ENCODE data around the gene FBXW8. TPM values are rescaled to one million over a fixed set of nuclear protein-coding genes. Genes with fewer than 3 reads are reported as not detected.
"Not testable (repeated sequence)": the region's sequence is repeated elsewhere in the genome, so short reads cannot be mapped to it uniquely, and the experiment has no call there.

The FBXW8 gene
- total RNA-seq, 1 experiment from 2014 or later, result 16.8 TPM

DNA sequence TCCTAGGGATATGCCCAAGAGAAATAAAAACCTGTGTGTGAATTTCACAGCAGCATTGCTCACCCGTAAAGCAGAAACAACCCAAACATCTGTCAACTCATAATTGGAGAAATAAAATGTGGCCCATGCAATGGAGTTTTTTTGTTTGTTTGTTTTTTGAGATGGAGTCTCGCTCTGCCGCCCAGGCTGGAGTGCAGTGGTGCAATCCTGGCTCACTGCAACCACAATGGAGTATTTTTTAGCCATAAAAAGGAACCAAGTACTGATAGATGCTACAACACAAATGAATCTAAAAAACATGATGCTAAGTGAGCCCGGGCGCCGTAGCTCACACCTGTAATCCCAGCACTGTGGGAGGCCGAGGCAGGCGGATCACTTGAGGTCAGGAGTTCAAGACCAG, 146.9 kb downstream of the FBXW8 start:
- DNase-seq (ENCODE audit: low spot score), result not testable (repeated sequence)

DNA sequence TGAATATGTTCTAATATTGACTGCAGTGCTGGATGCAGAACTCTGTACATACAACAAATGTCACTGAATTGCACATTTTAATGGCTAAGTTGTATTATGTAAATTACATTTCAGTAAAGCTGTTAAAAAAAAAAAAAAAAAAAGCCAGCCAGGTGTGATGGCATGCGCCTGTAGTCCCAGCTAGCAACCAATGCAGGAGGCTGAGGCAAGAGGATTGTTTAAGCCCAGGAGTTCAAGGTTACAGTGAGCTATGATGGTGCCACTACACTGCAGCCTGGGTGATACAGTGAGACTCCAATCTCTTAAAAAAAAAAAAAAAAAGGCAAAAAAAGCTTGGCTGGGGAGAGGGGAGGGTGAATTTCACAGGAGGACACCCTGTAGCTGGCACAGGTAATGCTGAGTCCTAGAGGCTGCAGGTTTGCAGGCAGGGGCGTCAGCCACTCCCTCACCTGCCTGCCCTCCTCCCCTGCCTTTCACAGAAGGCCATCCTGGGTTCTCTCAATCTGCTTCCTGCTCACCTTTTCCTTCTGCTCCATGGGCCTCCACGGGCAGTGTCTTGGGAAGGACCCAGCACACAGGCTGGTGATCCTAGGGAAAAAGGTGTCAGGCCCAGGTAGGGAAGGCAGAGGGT, 147.8 kb downstream of the FBXW8 start:
- no peak for DNase-seq (ENCODE audit: low spot score)

DNA sequence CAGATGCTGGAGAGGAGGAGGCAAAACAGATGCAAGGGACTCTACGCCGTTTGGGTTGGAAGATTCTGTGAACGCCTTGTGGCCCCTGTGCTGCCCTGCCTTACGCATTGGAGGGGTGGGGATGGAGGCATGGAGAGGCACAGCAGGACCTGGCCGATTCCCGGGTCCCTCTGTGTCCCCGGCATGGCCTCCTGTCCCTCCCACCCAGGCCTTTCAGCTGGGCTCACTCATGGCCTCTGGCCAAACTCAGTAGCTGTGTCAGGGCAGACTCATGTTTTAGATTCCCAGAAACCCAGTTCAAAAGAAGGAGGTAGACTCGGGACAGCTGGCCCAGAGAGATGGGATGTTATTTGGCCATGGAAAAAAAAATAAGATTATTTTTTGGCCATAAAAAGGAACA, 148.4 kb downstream of the FBXW8 start:
- no peak for DNase-seq (ENCODE audit: low spot score)

DNA sequence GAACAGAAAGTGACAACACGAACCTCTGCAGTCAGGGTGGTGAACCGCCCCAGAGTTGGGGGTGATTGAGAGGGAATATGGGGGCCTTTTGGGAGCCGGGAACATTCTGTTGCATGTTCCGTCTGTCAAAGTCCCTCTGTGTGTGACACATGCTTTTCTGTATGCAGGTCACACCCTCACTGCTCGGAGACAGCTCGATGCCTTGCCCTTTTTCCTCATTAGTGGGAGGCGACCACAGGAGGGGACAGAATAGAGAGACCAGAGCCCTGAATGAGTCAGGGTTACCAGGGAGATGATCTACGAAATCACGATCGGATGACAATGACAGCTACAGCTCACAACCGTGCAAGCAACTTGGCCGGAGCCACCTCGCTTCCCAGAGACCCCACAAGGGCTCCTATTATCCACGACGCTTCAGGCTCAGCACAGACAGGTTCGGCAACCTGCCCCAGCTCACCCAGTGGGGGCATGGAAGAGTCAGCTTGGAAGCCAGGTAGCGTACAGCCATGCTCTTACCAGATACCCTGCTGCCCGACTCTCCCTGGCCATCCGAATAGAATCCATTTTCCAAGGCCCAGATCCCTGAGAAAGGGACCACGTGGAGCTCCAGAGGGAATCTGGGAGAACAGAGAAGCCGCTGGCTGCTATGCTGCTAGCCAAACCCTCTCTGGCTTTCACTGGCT, 149.6 kb downstream of the FBXW8 start:
- DNase-seq (ENCODE audit: low spot score), result peak; percentile 3

DNA sequence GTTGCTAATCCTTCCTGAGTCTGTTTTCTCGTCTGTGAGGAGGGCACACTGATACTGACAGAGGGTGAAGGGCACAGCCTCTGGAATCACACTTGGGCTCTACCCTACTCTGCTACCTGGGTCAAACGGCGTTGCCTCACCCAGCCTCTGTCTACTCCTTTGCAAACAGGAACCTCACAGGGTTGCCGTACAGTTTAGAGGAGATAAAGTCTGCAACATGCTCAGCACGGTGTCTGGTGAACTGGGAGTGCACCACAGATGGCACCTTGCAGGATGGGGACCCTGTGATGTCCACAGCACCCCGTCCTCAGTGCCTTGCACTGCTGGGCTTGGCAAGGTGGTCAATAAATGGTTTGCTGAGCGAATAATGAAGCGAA, 150.2 kb downstream of the FBXW8 start:
- no peak for DNase-seq (ENCODE audit: low spot score)

DNA sequence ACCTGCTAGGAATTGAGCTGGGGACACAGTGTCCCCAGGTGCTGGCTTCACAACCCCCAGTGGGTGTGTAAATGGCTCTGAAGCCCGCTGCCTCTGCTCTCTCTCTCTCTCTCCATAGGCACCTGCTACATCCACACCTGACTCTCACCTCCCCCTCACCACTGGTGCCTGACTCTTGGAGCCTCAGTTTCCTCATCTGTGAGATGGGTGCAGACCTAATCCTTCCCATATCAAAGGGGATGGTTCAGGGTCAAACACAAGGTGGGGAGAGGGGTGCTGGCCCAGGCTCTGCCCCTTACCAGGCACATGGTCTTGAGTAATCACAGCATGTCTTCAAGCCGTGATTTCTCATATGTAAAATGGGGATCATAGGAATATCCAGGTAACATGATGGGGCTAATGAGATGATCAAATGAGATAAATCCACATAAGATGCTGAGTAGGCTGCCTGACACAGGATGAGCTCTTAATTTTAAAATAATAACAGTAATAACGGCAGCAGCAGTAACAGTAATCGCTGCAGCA, 150.9 kb downstream of the FBXW8 start:
- no peak for DNase-seq (ENCODE audit: low spot score)

DNA sequence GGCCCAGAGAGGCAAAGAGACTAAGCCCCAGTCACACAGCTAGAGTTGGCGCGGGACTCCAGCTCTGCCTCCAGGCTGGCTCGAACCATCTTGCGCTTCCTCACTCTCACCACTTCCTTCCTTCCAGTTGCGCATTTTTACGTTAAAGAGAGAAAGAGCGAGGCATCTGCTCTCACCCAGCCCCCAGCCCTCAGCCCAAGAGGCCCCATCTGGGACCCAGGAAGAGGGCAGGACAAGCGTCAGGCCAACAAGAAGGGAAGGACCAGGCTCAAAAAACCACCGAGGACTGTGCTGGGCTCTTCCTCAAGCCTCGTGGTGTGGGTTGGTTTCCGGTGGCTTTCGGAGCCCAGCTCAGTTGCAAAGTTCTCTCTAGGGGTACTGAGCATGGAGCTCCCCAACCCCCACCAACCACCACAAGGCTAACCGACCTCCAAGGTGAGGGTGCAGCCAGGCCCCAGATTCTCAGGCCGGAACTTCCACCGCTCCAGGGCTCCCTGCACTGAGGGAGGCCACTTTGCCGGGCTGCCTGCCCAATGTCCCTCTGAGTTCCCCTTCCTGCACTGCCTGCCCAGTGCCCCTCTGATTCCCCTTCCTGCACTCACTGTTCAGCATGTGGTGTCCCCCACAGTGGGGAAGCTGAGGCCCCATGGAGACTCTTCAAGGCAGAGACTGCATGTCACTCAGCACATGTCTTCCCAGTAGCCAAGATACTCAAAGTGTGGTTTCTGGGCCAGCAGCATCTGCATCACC, 152.6 kb downstream of the FBXW8 start:
- DNase-seq (ENCODE audit: low spot score), result no peak

DNA sequence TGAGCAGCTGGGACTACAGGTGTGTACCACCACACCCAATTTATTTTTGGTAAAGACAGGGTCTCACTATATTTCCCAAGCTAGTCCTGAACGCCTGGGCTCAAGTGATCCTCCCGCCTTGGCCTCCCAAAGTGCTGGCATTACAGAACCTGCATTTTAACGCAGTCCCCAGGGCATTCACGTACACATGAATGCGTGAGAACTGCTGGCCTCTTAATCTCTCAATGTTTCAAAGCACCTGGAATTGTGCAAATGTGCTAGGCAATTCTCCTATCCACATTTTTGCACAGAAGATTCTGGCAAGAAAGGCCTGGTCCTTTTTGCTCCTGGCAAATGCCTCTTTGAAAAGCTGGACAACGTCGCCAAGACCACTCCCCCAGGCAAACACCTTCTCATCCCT, 153.3 kb downstream of the FBXW8 start:
- no peak for DNase-seq (ENCODE audit: low spot score)

DNA sequence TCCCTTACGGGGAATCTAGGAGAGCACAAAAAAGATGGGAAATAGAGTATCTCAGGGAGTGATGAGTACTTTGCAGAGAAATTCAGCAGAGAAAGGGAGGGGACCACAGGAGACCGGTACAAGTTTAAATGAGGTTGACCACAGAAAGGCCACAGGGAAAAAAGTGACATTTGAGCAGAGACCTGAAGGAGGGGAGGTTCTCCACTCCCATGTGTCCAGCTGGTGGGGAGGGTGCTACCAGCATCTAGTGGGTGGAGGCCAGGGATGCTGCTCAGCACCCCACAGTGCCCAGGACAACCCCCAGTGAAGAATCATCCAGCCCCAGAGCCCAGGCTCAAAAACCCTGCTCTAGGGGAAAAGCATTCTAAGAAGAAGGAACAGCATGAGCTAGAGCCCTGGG, 153.8 kb downstream of the FBXW8 start:
- no peak for DNase-seq (ENCODE audit: low spot score)

DNA sequence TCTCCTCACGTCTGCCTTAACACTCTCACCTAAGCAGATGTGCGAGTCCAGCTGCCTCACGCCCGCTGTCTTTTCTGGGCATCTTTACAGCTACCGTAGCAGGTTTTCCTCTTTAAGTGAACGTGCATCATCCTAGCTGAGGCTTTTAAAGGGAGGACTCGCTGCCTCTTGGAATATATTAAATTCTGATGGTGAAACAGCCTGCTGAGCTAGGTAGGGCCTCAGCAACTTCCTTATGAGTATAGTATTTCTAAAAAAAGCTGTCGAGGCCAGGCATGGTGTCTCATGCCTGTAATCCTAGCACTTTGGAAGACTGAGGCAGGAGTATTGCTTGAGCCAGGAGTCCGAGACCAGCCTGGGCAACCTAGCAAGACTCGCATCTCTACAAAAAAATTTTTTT, 156.3 kb downstream of the FBXW8 start:
- no peak for DNase-seq (ENCODE audit: low spot score)

DNA sequence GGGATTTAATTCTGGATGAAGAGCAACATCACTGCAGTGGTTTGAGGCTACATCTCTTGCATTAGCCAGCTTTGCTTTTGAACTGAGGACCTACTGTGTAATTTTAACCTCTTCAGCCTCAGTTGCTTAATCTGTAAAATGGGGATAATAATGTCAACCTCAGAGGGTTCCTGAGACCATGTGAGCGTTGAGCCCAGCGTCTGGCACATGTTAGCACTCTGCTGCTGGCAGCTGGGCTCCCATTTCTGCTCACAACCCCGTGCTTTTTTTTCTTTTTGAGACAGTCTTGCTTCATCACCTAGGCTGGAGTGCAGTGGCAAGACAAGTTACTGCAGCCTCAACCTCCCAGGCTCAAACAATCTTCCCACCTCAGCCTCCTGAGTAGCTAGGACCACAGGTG, 156.9 kb downstream of the FBXW8 start:
- DNase-seq (ENCODE audit: low spot score), result no peak

DNA sequence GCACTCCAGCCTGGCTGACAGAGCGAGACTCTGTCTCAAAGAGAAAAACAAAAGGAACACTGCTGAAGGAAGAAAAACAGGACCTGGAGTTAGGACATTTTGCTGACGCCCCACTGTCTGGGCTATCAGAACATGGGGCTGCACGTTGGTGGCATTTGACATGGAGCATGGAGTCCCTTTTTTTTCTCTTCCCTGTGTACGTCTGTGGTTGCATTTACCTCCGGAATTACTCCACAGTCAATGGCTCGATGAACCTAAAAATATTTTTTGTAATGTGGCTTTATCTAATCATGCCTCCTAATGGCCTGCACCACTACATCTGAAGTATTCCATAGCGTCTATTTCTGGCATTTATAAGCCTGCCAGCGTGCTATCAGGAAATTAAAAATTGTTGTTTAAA, 157.7 kb downstream of the FBXW8 start:
- DNase-seq (ENCODE audit: low spot score), result no peak

DNA sequence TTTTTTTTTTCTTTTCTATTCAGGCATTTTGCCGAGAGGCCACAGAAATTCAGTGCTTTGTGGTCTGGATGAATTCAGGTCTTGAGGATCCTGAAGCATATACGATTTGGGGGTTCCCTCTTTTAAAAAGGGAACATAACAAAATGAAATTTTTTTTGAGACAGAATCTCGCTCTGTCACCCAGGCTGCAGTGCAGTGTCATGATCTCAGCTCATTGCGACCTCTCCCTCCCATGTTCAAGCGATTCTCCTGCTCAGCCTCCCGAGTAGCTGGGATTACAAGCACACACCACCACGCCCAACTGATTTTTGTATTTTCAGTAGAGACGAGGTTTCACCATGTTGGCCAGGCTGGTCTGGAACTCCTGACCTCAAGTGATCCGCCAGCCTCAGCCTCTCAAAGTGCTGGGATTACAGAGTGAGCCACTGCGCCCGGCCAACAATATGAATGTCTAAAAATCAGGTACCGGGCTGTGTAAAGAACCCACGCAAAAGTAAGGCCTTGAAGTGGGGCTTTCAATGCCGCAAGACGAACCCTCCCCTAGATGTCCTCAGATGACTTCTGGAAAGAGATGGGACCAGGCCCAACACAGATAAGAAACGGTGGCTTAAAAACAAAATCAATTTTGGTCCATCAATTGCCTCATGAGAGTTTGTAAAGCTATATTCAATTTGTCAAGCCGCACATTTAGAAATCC, 158.5 kb downstream of the FBXW8 start:
- no peak for DNase-seq (ENCODE audit: low spot score)

DNA sequence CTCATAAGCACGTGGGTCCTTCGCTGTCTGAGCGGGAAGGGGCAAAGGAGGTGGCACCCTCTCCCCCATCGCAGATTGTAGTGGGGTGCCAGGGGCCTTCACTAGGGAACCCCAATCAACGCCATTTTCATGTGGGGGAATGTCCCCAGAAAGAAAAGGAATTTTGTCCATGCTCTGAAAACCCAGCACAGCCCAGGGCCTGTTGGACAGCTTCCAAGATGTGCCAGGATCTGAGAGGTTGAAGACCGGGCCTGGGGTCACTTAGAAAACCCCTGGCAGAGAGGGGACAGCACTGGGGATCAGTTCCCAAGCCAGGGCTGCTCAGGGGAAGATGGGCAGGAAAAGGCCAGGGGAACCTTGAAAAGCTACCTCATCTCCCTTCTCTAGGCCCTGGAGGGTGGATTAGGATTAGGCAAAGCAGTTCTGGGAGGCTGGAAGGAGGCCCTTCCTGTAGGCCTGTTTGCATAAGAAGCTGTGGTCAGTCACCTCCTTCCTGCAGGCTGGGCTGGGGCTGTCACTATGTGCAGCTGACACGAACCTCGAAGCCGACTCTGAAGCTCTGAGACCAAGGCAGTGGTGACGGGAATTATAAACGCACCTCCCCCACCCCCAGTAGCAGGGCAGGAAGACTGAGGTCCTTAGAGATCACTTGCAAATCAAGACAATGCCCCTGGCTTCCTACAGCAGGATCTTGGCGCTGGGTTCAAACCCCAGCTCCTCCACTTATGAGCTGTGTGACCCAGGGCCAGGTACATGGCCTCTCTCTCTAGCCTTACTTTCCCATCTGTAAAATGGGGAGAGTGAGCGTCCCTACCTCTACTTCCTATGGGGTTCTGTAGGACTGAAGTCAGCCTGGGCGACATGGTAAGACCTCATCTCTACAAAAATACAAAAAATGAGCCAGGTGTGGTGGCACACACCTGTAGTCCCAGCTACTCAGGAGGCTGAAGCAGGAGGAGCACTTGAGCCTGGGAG, 159.5 kb downstream of the FBXW8 start:
- no peak for DNase-seq (ENCODE audit: low spot score)

DNA sequence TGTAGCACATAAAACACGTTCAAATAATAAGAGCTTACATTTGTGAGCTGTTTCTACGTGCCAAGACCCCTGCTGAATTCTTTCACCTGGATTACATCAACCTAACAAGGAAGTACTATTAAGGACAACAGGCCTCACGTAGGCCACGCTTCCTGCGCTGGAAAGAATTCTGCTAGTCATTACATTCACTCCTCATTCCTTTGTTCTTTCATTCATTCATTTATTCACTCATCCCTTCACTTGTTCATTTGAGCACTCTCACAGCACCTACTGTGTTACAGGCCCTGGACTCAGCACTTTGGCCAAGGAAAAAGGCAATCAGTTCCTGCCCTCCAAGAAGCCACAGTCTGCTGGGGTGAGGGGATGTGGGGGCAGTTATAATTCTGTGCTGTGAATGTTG, 160.3 kb downstream of the FBXW8 start:
- no peak for DNase-seq (ENCODE audit: low spot score)

DNA sequence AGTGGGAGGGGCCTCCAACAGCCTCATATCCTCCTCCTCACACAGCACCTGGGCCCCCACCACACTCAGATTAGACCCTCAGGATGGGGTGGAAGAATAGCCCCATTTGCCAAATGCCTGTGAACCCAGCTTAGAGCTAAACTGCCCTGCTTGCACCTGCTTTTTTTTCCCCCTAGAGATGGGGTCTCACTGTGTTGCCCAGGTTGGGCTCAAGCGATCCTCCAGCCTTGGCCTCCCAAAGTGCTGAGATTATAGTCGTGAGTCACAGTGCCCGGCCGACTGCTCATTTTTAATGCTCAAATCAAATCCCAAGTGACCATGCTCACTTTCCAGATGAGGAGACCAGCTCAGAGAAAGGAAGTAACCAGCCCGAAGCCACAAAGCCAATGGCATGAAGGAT, 161.4 kb downstream of the FBXW8 start:
- DNase-seq (ENCODE audit: low spot score), result no peak

DNA sequence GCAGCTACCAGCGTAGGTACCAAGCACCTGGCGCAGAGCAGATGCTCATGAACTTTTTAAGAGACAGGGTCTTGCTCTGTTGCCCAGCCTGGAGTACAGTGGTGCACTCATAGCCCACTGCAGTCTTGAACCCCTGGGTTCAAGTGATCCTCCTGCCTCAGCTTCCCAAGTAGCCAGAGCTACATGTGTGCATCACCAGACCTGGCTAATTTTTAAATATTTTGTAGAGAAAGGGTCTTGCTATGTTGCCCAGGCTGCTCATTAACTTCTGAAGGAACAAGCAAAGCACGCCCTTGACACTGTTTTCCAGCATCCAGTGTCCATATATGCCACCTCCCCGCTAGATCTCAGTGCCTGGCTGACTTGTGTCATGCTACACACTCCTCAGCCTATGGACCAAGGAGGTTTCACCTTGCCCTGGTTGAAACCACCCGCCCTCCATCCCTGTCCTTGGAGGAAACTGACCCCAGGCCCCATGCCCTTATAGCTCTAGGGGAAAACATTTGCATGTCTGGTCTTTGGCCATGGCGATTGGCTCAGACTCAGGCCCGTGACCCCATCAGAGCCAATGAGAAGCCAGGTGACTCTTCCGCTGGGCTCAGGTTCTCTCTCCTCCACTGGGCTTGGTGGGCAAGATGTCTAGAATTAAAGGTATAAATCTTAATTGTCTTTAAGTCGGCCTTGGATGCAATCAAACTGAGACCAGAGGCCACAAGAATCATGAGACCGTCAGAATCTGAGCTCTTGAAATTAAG, 162.2 kb downstream of the FBXW8 start:
- DNase-seq (ENCODE audit: low spot score), result no peak

DNA sequence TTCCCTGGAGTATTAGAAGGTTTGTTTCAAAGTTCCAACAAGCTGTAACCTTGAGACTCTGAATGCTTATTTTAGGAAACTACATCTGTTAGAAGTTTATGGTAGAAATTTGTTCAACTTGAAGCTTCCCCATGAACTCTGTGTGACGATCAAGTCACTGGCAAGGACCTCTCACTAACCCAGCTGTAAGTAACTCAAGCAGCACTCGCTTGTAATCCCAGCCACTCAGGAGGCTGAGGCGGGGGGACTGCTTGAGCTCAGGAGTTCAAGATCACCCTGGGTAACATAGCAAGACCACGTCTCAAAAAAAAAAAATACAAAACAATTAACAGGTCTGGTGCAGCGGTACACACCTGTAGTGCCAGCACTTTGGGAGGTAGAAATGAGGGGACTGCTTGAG, 162.9 kb downstream of the FBXW8 start:
- no peak for DNase-seq (ENCODE audit: low spot score)

DNA sequence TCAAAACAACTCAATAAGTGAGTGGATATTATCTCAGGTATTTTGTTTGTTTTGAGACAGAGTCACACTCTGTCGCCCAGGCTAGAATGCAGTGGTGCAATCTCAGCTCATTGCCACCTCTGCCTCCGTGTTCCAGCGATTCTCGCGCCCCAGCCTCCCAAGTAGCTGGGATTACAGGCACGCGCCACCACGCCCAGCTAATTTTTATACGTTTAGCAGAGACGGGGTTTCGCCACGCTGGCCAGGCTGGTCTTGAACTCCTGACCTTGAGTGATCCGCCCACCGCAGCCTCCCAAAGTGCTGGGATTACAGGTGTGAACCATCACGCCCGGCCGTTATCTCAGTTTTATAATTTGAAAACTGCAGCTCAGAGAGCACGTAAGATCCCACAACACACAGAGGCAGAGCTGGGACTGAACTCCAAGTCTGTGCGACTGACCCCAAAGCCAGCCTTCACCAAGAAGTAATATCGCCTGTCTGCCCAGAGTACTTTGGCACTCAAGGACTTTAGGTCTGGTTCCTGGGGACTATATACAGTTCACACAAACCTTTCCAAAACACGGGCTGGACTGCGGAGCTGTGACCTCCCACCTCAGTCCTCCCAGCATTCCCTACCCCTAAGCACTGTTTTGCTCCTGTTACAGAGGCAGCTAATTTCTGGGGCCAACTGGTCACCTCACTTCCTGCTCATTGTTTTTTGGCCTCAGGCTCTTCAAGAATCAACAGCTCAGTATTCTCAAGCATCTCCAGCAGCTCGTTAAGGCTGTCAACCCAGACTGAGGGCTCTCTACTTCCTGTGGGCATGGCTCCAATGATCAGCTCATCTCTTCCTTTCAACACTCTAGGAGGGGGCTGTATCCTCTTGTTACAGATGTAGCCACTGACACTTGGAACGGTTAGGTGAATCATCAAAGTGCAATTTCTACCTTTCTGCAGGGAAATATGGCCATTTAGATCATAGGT, 165.9 kb downstream of the FBXW8 start:
- DNase-seq (ENCODE audit: low spot score), result peak; percentile 33
